ENCODE data around the gene CD6.
"Not testable (repeated sequence)": the region's sequence is repeated elsewhere in the genome, so short reads cannot be mapped to it uniquely, and the experiment has no call there.

Gene CD6

DNA sequence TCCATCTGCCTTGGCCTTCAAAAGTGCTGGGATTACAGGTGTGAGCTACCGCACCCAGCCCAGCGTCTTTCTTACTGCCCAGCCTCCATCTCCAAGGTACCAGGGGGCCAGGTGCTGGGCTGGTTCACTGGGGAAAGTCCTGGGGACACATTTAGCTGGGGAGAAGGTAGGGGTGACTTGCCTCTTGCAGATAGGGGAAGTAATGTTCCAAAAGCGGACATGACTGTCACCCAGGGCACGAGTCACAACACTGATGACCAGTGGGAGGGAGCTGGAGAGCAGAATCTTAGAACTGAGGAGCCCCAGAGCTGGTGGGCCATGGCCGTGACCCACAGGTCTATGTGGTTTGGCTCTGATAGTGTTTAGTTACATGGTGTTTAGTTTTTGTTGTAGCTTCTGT, 17.1 kb upstream of the CD6 start:
- no peak for DNase-seq

DNA sequence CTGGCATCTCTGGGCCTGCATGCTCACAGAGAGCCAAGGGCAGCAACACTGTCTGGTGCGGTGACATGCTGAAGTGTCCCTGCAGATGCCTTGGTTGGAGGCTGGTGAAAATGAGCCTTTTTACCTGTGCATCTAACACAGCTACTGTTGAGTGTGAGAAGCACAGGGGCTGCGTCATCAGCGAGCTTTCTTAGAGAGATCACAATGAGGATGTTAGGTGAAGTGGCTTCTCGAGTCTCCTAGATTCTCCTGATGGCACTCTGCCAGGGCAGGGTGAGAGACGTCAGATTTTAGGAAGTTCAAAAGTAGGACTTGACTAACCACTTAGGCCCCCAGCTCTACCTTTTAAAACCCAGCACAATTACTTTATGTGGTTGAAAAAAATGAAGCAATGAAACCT, 15.9 kb upstream of the CD6 start:
- DNase-seq = no peak

DNA sequence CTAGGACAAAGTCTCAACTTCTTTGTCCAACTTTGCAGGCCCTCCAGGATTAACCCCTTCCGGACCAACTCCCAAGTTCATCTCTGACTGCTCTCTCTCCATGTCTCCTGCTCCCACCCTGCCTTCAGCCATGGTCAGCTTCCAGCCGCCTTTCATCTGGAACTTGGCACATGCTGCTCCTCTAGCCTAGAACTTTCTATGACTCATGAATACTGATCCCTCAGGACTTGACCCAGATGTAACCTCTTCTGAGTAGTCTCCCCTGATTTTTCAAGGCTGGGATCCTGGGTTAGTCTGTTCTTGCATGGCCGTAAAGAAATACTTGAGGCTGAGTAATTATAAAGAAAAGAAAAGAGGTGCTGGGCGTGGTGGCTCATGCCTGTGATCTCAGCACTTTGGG, 14.3 kb upstream of the CD6 start:
- no peak for DNase-seq

DNA sequence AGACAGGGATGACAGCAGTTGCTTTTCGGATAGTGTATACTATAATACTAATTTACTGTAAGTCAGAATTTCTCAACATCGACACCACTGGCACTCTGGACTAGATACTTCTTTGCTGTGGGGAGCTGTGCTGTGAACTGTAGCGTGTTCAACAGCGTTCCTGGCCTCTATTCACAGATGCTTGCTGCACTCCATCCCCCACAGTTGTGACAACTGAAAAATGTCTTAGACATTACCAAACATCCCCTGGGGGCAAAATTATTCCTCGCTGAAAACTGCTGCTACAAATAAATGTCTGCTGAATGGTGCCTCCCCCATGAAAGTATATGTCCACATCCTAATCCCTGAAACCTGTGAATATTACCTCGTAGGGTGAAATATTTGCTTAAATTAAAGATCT, 12.0 kb upstream of the CD6 start:
- no peak for DNase-seq

DNA sequence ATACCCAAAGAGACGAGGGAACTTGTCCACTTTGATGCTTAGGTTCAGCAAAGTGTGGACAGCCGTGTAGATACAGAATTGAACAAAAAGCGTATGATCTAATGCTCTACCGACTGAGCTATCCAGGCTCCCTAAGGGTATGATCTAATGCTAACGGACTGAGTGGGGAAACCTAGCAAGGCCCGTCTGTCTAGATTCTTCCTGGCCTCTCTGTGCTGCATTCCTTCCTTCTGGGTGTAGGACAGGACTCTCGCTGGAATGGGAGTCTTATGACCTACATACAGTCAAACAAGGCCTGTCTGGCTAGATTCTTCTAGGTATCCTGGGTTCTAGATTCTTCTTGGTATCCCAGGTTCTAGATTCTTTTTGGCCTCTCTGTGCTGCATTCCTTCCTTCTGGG, 11.1 kb upstream of the CD6 start:
- DNase-seq = no peak

DNA sequence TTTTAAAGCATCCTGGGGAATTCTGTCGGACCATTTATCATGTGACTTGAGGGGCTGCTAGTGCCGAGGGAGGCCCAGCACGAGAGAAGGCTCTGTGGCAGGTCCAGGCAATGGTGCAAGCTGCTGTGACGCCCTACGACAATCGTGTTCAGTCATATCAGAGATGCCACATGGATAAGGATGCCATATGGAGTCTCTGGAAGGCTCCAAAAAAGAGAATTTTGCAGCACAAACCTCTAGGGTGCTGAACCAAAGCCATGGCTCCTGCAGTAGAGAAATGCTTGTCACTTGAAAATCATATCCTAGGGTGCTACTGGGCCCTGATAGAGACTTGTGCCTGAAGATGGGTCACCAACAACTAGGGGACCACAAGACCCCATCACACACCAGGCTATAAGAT, 6.7 kb upstream of the CD6 start:
- no peak for DNase-seq

DNA sequence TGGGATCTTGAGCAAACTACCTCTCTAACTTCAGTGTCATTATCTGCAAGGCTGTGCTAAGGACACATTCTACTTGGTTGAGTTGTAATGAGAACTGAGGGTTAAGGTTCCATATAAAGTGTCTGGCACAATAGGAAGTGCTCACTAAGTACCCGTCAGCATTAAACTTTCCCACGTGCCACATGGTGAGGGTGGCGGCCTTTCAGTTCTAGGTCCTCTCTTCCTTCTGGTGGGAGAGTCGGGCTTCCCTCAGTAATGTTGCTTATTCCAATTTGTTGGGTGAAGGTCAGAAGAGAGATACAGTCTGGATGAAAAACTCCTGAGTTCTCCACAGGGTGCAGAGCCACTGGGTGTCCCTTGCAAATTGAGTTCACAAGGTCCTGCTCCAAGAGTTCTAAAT, 4.6 kb upstream of the CD6 start:
- DNase-seq = no peak

DNA sequence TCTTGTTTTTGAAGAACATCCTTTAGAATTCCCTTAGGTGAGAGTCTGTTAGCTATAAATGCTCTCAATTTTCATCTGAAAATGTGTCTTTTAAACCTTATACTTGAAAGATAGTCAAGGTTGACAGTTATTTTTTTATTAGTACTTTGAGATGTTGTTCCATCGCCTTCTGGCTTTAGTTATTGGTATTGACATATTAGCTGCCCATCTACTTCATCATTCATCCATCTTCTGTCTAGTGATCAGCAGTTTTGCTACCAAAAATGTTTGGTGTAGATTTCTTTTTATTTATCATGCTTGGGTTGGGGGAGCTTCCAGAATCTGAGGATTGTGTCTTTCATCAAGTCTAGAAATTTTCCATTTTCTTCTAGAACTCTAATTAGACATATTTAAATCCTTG, 3.3 kb upstream of the CD6 start:
- DNase-seq = no peak

DNA sequence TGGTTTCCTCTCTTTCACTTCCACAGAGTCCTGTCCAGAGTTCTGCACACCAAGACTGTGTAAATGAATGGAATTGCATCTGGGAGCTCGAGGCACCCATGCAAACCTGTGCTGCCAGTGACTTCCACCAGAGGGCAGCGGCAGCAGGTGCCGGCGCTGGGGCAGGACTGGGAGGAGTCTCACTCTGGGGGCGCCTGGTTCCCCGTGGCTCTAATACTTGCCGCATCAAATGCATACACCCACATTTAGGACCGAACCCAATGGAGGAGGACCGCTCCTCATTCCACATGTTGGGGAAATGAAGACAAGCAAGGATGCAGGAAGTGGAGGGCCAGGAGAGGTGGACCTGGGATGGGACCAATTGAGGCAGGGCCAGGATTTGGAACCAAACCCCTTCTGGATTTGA, 1.1 kb upstream of the CD6 start:
- DNase-seq = peak; percentile 32

DNA sequence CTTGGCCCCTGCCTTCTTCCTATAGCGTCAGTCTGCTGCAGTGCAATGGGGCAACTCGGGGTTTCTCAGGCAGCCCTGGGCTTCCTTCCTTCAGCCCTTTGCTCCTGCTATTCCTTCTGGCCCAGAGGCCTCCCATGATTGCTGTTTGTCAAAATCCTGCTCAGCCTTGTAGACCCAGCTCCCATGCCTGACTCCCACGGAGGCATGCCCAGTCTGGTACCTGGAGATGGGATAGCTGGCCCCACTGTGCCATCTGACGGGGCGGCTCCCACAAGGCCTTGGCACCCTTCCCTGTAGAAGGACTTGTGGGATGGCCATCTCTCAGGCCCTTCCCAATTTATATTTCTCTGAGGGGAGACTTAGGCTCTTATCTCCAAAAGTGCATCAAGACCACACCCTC, 590 bp upstream of the CD6 start:
- no peak for DNase-seq

DNA sequence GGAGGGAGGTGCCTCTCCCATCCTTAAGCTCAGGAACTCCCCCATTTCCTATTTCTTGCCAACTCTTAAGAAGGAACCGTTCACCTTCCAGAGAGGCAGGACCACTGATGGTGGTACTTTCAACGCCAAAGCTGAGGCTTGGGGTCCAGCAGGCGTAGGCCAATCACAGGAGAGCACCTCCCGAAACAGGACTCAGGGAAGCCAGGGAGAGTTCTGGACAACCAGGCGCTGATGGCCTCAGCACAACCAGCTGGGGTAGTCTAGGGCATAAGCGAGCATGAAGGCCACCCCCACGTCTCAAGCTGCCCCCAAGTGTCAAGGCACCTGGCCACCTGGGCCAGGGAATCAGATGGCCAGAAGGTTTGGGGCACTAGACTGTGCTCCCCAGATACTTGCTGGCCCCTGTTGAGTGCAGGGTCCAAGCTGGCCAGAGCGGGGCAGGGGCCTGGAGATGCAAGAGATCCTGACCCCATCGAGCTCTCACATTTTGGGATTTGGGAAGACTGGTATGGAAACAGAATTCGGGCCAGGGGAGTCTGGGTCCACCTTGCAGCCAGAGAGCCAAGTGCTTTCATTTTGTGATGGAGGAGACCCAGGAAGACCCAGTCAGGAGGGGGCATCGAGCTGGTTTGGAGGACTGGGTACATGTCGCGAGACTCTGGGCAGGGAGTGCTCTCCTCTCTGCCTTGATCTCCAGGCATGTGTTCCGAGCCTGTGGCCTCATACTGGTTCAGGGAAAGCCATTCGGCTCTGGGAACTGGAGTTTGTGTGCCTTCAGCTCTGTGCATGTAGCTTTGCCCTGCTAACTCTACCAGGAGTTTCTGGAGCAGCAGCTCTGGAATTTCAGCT, 926 bp downstream of the CD6 start:
- no peak for DNase-seq

DNA sequence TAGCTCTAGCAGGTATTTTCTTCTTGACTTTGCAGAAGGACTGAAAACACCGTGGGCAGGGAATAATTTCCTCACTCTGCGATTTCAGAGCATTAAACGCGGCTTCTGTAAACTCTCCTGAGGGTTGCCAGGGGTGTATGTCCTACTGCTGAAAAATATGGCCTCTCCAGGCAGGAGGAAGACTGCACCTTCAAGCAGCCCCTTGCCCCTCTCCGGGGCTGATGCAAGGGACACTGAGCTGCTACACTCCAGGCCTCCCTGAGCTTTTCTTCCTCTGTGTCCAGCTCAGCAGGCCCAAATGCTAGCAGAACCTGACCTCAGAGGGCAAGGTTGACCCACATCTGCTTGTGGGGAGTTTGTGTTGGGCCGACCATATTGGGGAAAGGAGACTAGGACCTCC, 2.2 kb downstream of the CD6 start:
- DNase-seq = no peak

DNA sequence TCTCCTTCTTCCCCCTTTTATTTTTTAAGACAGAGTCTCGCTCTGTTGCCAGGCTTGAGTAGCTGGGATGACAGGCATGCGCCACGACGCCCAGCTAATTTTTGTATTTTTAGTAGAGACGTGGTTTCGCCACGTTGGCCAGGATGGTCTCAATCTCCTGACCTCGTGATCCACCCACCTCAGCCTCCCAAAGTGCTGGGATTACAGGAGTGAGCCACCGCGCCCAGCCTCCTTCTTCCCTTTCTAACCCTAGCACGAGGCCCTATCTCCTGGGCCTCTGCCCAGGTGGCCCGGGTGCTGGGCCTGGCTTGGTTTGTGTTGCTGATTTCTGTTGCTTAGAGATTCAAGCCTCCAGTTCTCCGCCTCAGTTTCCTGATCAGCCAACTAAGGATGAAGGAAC, 2.8 kb downstream of the CD6 start:
- DNase-seq = not testable (repeated sequence)

DNA sequence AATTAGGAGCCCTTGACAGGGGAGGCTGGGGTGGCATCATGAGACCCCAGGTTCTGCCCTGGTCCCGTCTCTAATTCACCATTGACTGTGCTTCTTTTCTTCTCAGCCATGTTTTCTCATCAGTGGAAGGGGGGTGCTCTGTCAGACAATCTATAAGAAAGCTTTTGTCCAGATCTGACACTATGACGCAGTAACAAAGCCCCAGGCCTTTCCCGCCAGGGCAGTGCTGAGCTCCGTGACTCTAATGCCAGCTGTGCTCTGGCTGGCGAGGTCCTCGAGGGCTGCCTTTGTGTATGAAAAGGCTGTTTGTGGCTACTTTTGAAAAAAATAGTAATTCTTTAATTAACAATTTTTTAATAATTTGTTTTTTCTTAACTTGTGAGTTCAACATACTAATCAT, 3.2 kb downstream of the CD6 start:
- no peak for DNase-seq

DNA sequence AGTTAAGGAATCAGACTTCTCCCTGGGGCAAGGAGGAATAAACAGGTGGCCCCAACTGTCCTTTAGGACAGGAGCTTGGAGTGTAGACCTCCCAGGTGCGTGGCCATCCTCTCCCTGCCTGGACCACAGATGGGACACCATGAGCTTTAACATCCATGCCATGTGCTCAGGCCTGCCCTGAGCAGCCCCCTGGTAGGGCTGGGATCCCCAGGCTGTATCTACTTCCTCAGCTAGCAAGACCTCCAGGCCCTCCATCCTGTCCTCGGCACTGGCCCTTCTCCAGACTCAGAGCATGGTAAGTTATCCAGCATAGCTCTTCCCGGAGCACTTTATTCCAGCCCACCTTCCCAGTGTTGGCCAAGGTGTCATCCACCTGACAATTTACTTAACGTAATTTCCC, 5.7 kb downstream of the CD6 start:
- no peak for DNase-seq

DNA sequence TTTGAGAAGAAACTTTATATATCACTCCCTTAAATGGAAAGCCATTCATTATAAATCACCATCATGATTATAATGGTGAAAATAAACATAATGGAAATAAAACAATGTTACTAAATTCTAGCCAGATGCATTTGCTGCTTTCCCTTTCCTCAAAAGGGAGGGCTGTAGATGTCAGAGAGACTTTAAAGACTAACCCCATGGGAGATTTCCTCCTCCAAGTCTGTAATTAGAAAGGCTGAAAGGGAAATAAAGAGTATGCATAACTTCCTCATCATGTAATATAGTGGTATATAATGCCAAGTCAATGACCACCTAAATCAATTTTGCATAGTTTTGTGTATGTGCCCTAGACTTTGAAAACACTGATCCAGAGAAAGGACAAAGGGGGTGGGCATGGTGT, 6.4 kb downstream of the CD6 start:
- no peak for DNase-seq

DNA sequence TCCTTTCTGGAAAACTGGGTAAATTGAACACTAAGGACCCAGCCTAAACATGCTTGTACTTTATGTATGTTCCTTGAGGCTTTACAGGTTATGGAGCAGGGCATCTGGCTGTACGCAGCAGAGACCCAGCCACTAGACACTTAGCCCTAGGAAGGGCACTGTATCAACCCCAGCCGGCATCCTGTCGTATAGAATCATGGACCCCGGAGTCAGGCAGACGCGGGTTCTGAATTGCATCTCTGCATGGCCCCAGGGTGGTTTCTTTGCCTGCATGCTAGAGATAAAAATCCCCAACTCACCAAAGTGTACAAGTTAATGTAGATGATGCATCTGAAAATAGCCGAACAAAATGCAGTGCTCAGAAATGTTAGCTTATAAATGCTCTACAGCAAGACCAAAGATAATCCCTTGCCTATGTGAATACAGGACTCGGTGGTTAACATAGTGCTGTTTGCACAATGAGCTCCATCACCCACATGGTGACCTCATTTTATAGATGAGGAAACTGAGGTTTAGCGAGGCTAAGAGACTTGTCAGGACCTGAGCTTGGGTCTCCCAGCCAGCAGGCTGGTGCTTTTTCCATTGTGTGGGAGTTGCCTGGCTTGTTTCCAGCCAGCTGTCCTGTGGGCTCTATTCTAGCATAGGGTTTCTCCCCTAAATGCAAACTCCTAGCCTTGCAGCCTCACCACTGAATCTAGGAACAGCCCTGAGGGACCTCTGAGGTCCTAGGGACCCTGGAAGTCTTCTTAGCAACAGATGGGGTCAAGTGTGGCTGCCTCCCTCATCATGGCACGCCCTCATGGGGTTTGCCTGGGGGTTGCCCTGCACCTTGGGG, 7.3 kb downstream of the CD6 start:
- no peak for DNase-seq

DNA sequence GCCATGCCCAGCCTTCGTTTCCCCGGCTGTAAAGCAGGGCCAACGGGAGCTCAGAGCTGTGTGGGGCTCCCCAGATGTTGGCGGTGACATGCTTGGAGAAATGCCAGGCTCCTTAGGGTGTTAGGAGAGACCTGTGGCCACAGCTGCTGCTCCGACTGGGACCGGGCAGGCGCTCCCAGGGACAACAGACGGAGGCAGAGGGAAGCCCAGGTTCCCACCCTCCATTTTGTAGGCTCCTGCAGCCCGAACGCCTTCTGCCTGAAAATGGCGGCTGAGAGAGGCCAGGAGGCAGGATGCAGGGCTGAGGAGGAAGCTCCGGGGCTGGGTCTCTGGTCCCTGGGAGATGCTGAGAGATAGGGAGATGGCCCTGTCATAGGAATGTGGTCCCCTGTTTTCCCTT, 10.0 kb downstream of the CD6 start:
- no peak for DNase-seq

DNA sequence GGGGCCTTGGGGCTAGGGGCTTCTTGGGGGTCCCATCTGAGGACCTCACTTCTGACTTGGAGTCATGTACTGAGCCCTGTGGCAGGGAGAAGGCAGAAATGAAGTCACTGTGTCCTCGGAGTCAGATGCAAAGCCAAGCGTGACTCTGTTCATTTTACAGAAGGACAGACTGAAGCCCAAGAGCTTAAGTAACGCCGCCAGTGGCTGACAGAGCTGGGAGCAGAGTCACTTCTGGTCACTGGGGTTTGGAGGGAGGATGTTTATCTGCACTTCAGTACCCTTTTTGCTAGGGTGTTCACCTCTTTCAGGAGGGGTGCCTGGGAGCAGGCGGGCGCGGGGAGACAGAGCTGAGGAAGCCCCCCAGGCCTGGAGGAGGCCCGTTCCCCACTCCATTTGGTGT, 10.7 kb downstream of the CD6 start:
- no peak for DNase-seq

DNA sequence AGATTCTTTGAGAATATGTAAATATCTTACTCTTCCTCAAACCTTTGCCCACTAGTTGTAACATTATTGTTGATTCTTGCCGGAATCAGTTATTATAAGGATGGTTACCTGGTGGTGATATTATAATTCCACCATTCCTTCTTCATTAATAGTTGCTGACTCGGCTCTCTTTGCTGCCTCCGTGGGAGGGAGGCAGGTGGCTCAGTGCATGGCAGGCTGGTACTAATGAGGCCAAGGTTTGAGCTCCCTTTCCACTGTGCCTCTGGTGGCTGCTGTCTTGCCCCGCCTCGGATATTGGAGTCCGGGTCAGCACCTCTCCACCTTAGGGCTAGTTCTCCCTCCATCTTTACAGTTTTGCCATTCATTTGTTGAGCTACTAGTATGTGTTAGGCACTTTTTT, 12.7 kb downstream of the CD6 start:
- no peak for DNase-seq

DNA sequence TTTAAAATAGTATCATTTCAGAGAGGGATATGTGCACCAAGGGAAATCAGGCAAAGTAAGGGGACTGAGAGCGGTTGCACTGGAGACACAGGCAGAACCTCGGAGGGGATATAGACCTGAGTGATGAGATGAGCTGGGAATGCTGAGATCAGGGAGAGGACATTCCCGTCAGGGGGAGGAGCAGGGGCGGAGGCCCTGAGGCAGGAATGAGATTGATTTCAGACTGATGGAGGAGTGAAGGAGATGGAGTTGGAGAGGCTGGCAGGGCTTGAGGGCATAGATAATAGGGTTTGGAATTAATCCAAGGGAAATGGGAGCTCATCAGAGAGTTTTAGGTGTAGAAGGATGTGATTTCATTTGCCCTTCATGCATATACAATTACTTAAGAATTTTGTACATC, 13.2 kb downstream of the CD6 start:
- DNase-seq = no peak

DNA sequence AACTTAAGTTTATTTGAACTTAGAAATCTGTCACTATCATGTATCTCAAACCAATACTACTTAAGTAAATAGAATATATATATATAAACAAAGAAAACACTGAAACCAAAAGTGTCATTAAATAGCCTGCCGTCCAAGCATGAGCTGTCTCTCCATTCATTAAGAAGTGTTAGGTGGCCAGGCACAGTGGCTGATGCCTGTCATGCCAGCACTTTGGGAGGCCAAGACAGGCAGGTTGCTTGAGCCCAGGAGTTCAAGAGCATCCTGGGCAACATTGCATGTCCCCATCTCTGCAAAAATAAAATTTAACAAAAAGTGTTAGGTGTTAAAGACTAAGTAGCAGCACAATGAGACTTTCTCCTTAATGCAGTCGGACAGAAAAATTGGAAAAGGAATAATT, 14.0 kb downstream of the CD6 start:
- DNase-seq = no peak

DNA sequence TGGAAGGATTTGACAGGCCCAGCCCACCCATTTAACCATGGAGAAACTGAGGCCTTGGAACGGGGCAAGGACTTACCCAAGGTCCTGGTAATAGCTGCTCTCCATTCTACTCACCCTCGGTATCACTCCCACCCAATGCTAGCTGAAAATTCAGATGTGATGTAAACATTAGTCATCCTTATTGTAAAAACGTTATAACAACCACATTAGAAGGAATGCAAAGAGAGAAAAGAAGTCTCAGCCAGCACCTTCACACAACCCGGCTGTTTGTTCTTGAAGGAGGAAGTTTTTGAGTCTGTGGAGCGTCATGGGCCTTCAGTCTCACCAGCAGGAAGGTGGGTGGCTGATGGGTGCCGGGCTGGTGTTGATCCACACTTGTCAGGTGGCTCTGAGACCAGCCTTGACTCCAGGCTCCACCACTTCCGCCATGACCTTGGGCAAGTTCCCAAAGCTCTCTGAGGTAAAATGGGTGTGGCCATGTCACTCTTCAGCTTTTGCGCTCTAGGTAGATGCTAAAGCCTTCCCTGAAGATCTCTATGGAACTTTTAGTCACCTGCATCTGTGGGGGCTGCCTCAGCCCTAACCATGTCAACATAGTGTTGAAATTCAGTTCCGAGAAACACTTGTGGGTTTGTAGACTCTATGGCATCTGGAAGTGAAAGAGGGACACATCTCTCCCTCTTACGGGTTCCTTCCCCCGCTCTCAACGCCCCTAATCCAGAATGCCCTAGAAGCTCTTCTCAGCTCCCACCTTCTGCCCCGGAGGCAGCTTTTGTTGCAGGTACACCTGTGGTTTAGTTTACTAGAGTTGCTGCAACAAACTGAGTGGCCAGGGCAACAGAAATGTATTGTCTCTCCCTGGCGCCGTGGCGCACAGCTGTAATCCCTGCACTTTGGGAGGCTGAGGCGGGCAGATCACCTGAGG, 14.8 kb downstream of the CD6 start:
- DNase-seq = no peak

Measured in NCI-H1092 (cell line).